ENCODE measurements around the gene SLC29A3. TPM values are rescaled to one million over a fixed set of nuclear protein-coding genes. Genes with fewer than 3 reads are reported as not detected.

Gene SLC29A3
- total RNA-seq, 1 experiment from 2014 or later, result 9.2 TPM

- Mint-ChIP-seq H3K27me3 (ENCODE audit: low read depth) (peaks cover 48% of the 10 kb centered on the region), H3K36me3 (ENCODE audit: insufficient read depth in 1 of 3, low read depth in 3 of 3) (no peaks in the 10 kb centered on the region), H3K4me3 (no peak overlapping the region), H3K27ac (no peak overlapping the region), H3K4me1 (peaks cover 5 to 9% of the 10 kb centered on the region in 2 experiments), H3K9me3 (no peaks in the 10 kb centered on the region)
- H3K4ac ChIP-seq (ENCODE audit: low read depth, low read length), result no peak overlapping the region
- no peak overlapping the region for H2BK12ac ChIP-seq (ENCODE audit: insufficient read length, low read depth, low read length)
- no peak overlapping the region for H3K18ac ChIP-seq (ENCODE audit: insufficient read length, low read depth, low read length)
- H3K9ac ChIP-seq (ENCODE audit: extremely low read depth, insufficient read length, low read length), result no peak overlapping the region
- H3K23ac ChIP-seq (ENCODE audit: insufficient read length, low read depth, low read length), result no peak overlapping the region
- no peaks in the 10 kb centered on the region for H3K27me3 ChIP-seq (ENCODE audit: insufficient read depth, low read length)
- no peaks in the 10 kb centered on the region for H3K4me1 ChIP-seq (ENCODE audit: insufficient read depth, low read length)
- H3K79me2 ChIP-seq (ENCODE audit: insufficient read depth, low read length), result no peaks in the 10 kb centered on the region
- no peak overlapping the region for H2BK5ac ChIP-seq (ENCODE audit: insufficient read length, low read length)
- no peaks in the 10 kb centered on the region for H4K20me1 ChIP-seq (ENCODE audit: control insufficient read depth, insufficient read depth, insufficient read length)
- no peaks in the 10 kb centered on the region for H3K9me3 ChIP-seq (ENCODE audit: control insufficient read depth, low read depth, low read length)
- no peak overlapping the region for H2AFZ ChIP-seq (ENCODE audit: low read length)
- H4K8ac ChIP-seq (replicated peaks; ENCODE audit: insufficient read length, low read depth, low read length), result no peak overlapping the region
- H3K79me1 ChIP-seq (ENCODE audit: insufficient read depth, low read depth, low read length, poor library complexity, severe bottlenecking), result no peaks in the 10 kb centered on the region
- H4K5ac ChIP-seq (ENCODE audit: insufficient read length, low read depth, low read length), result no peak overlapping the region
- no peak for TF ChIP-seq CTCF (conservative IDR thresholded peaks at IDR 0.05)
- no peak overlapping the region for H2BK120ac ChIP-seq (ENCODE audit: low read depth, low read length, poor library complexity, severe bottlenecking)
- DNase-seq, result no peak
- H3K56ac ChIP-seq (ENCODE audit: insufficient read length, low read depth, low read length), result no peak overlapping the region
- H2AK5ac ChIP-seq (ENCODE audit: insufficient read length, low read length), result no peak overlapping the region
- H3K14ac ChIP-seq (ENCODE audit: insufficient read depth, low read length), result no peak overlapping the region
- H3K4me2 ChIP-seq (ENCODE audit: insufficient read depth, insufficient read length, low read length), result no peak overlapping the region
- no CpG with 5 or more reads among the region's 8 CpGs for WGBS (ENCODE audit: extremely low coverage, insufficient read length, low lambda C conversion rate)
- H2BK20ac ChIP-seq (ENCODE audit: low read depth, low read length, poor library complexity, severe bottlenecking), result no peak overlapping the region
- H2BK15ac ChIP-seq (ENCODE audit: low read depth, low read length), result no peak overlapping the region
- H4K91ac ChIP-seq (ENCODE audit: insufficient read length, low read depth, low read length), result no peak overlapping the region
- H3K27ac ChIP-seq (ENCODE audit: insufficient read length, low read depth, low read length), result no peak overlapping the region
- H3T11ph ChIP-seq (ENCODE audit: low read length), result no peak overlapping the region
- H3K23me2 ChIP-seq (ENCODE audit: insufficient read length, low read depth, low read length, poor library complexity, severe bottlenecking), result no peaks in the 10 kb centered on the region
These were observed 69.7 kb downstream of the SLC29A3 start for GRCh38 chr10:71388583-71389310.

Data from H9 (cell line).